Measurements from ENCODE around the gene CD55. TPM values are rescaled to one million over a fixed set of nuclear protein-coding genes. Genes with fewer than 3 reads are reported as not detected.
A peak's percentile ranks its signal among the peaks of the same experiment; 100 is the strongest.

CD55 gene
- total and polyA plus RNA-seq, 4 donors, result 160 to 293 (median 255) TPM

- Histone ChIP-seq H3K4me3 (no peak overlapping the region), H3K36me3 (ENCODE audit: control insufficient read depth in 4 of 4, insufficient read depth in 4 of 4, low read length in 4 of 4) (peaks cover 0 to 33% (median 8%) of the 10 kb centered on the region in 4 donors), H3K9ac (ENCODE audit: insufficient read depth in 1 of 2, low read length in 2 of 2) (no peak overlapping the region), H3K4me1 (ENCODE audit: control insufficient read depth in 5 of 5, insufficient read depth in 5 of 5, low read length in 5 of 5) (peaks cover 0 to 7% (median 0%) of the 10 kb centered on the region in 5 donors), H3K9me3 (ENCODE audit: control insufficient read depth in 4 of 4, insufficient read depth in 3 of 4, low read length in 3 of 4) (no peaks in the 10 kb centered on the region), H3K27me3 (ENCODE audit: control insufficient read depth in 3 of 3, insufficient read depth in 3 of 3, low read length in 2 of 3) (no peaks in the 10 kb centered on the region), H3K27ac (ENCODE audit: low read depth in 1 of 2, low read length in 1 of 2) (peak overlapping the region in 1 of 2 donors; percentile 39)
- TF ChIP-seq CTCF (IDR thresholded peaks at IDR 0.05; ENCODE audit: control extremely low read depth, extremely low read depth), result no peak
- DNase-seq (no peak), ATAC-seq (ENCODE audit: insufficient read depth, low FRiP score) (no peak)
These were observed 6.5 kb downstream of the CD55 start for GRCh38 chr1:207328004-207328403.

- 93 to 95% methylated on average over 3 of the region's 3 CpGs for WGBS, 2 donors
- Histone ChIP-seq H3K9ac (ENCODE audit: insufficient read depth in 1 of 2, low read length in 2 of 2) (no peak overlapping the region), H3K9me3 (ENCODE audit: control insufficient read depth in 4 of 4, insufficient read depth in 3 of 4, low read length in 3 of 4) (peaks cover 0 to 4% (median 0%) of the 10 kb centered on the region in 4 donors), H3K27me3 (ENCODE audit: control insufficient read depth in 3 of 3, insufficient read depth in 3 of 3, low read length in 2 of 3) (no peaks in the 10 kb centered on the region), H3K4me3 (no peak overlapping the region), H3K27ac (ENCODE audit: low read depth in 1 of 2, low read length in 1 of 2) (peak overlapping the region in 1 of 2 donors; percentile 7), H3K4me1 (ENCODE audit: control insufficient read depth in 5 of 5, insufficient read depth in 5 of 5, low read length in 5 of 5) (peaks cover 0 to 4% (median 0%) of the 10 kb centered on the region in 5 donors), H3K36me3 (ENCODE audit: control insufficient read depth in 4 of 4, insufficient read depth in 4 of 4, low read length in 4 of 4) (peaks cover 0 to 35% (median 7%) of the 10 kb centered on the region in 4 donors)
- ATAC-seq (ENCODE audit: insufficient read depth, low FRiP score) (no peak), DNase-seq (no peak)
- no peak for TF ChIP-seq CTCF (IDR thresholded peaks at IDR 0.05; ENCODE audit: control extremely low read depth, extremely low read depth)
These were observed 7.5 kb downstream of the CD55 start for GRCh38 chr1:207328908-207329440.

GRCh38 chr1:207329469-207329868, 8.0 kb downstream of the CD55 start:
- no peak for TF ChIP-seq CTCF (IDR thresholded peaks at IDR 0.05; ENCODE audit: control extremely low read depth, extremely low read depth)
- no peak for ATAC-seq (ENCODE audit: insufficient read depth, low FRiP score)
- no peaks in the 10 kb centered on the region for H3K27me3 ChIP-seq (ENCODE audit: control insufficient read depth in 3 of 3, insufficient read depth in 3 of 3, low read length in 2 of 3)
- H3K27ac ChIP-seq (ENCODE audit: low read depth in 1 of 2, low read length in 1 of 2), result no peak overlapping the region
- no peak for DNase-seq
- no peak overlapping the region for H3K4me3 ChIP-seq
- peaks cover 0 to 34% (median 7%) of the 10 kb centered on the region in 4 donors for H3K36me3 ChIP-seq (ENCODE audit: control insufficient read depth in 4 of 4, insufficient read depth in 4 of 4, low read length in 4 of 4)
- peaks cover 0 to under 1% (median 0%) of the 10 kb centered on the region in 5 donors for H3K4me1 ChIP-seq (ENCODE audit: control insufficient read depth in 5 of 5, insufficient read depth in 5 of 5, low read length in 5 of 5)
- H3K9me3 ChIP-seq (ENCODE audit: control insufficient read depth in 4 of 4, insufficient read depth in 3 of 4, low read length in 3 of 4), result peaks cover 0 to 4% (median 0%) of the 10 kb centered on the region in 4 donors
- WGBS, 2 donors, result 91 to 100% methylated on average over 3 of the region's 3 CpGs
- H3K9ac ChIP-seq (ENCODE audit: insufficient read depth in 1 of 2, low read length in 2 of 2), result no peak overlapping the region
